Calu3 (cell line): ENCODE results near the gene LDLRAD3. TPM values are rescaled to one million over a fixed set of nuclear protein-coding genes. Genes with fewer than 3 reads are reported as not detected.

Experiments
- BruUV-seq: library from RNA; stranded (reverse); fragments of 400-500 nt; replicated peaks from 2 replicates; lab custom pipeline; 2021; lab: Mats Ljungman, UMichigan
- CTCF ChIA-PET: fragments of 300-600 bp; sonication (Branson Sonifier 250); formaldehyde crosslinking; loops from one replicate; lab custom pipeline; 2022; ENCODE audit warnings: antibody characterized with exemption; lab: Charles Lee
- DNase-seq: peaks from one replicate; pipeline ENCODE4 v3.0.0; 2022
- H3K27ac Mint-ChIP-seq: one replicate; pipeline ENCODE4 v1.8.0; 2022; ENCODE audit warnings: mixed read lengths; ENCODE audit not compliant: unreplicated experiment
- H3K27me3 Mint-ChIP-seq: one replicate; pipeline ENCODE4 v1.8.0; 2022; ENCODE audit warnings: mixed read lengths; ENCODE audit not compliant: unreplicated experiment
- H3K36me3 Mint-ChIP-seq: one replicate; pipeline ENCODE4 v1.8.0; 2022; ENCODE audit warnings: mild to moderate bottlenecking, moderate library complexity, mixed read lengths; ENCODE audit not compliant: insufficient read depth, unreplicated experiment
- H3K4me1 Mint-ChIP-seq: one replicate; pipeline ENCODE4 v1.8.0; 2022; ENCODE audit warnings: mild to moderate bottlenecking, low read depth, mixed read lengths; ENCODE audit not compliant: unreplicated experiment
- H3K4me3 Mint-ChIP-seq: one replicate; pipeline ENCODE4 v1.8.0; 2022; ENCODE audit warnings: mild to moderate bottlenecking, low read depth, moderate library complexity, mixed read lengths; ENCODE audit not compliant: unreplicated experiment
- H3K9me3 Mint-ChIP-seq: one replicate; pipeline ENCODE4 v1.8.0; 2022; ENCODE audit warnings: low read depth, mixed read lengths; ENCODE audit not compliant: unreplicated experiment
- intact Hi-C: fragments of 100-400 bp; cut with micrococcal nuclease; formaldehyde crosslinking; loops from one replicate; pipeline ENCODE4 v1.10.0; 2022; ENCODE audit not compliant: unreplicated experiment
- total RNA-seq: library from RNA; stranded (reverse); gene quantifications from 2 replicates; pipeline ENCODE4 v1.2.3, GENCODE V29; 2022
- TF ChIP-seq, protein P1 (sequence below): fragments of 200-600 bp; IDR thresholded peaks from one replicate; pipeline ENCODE4 v1.8.0; 2022; ENCODE audit warnings: antibody characterized with exemption; ENCODE audit not compliant: unreplicated experiment

Gene LDLRAD3
- total RNA-seq, 1 experiment from 2014 or later, result 16.2 TPM

DNA sequence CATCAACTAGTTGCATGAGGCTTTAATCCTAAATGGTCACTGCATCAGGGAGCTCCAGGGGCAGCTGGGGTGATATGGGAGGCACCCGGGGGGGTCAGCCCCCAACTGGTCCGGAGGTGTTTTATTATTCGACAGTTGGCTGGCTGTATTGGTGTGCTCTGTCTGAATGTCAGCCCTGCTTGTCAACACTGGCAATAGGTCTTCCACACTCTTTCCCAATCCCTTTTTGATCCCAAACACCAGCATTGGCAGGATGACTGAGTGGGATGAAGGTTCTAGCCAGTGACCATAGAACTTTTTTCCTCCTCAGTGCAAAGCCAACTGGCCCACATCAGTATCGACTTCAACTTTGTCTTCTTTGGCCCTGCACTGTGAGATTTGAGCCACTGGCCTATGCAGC lies 8.9 kb upstream of the LDLRAD3 start:
- intact Hi-C loops, result no loop called here
- TF ChIP-seq, protein P1, sequence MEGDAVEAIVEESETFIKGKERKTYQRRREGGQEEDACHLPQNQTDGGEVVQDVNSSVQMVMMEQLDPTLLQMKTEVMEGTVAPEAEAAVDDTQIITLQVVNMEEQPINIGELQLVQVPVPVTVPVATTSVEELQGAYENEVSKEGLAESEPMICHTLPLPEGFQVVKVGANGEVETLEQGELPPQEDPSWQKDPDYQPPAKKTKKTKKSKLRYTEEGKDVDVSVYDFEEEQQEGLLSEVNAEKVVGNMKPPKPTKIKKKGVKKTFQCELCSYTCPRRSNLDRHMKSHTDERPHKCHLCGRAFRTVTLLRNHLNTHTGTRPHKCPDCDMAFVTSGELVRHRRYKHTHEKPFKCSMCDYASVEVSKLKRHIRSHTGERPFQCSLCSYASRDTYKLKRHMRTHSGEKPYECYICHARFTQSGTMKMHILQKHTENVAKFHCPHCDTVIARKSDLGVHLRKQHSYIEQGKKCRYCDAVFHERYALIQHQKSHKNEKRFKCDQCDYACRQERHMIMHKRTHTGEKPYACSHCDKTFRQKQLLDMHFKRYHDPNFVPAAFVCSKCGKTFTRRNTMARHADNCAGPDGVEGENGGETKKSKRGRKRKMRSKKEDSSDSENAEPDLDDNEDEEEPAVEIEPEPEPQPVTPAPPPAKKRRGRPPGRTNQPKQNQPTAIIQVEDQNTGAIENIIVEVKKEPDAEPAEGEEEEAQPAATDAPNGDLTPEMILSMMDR, result no peak
- H3K36me3 Mint-ChIP-seq, result no peaks in the 10 kb centered on the region
- H3K9me3 Mint-ChIP-seq, result no peaks in the 10 kb centered on the region
- no peak overlapping the region for H3K4me3 Mint-ChIP-seq
- no peak overlapping the region for H3K27ac Mint-ChIP-seq
- CTCF ChIA-PET, result no interaction called here
- H3K27me3 Mint-ChIP-seq, result peaks cover 15% of the 10 kb centered on the region
- BruUV-seq, result no TSS peak
- no peak for DNase-seq
- no peaks in the 10 kb centered on the region for H3K4me1 Mint-ChIP-seq

DNA sequence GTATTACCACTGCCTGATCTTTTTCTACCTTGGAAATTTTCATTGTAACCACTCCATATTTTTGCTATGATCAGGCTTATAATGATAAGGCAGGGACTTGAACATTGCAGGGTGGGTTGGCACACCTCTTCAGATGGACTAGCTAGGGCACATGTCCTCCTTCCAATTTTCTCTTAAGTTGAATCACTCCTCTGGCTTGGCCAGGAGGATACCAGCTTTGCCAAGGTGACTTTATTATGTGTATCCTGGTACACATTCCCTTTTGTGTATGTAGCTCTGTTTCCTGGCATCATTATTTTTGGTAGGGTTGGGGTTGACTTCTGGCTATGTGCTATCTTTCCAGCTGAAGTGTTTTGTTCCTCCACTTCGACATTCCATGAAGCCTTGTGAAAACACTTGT lies 8.5 kb upstream of the LDLRAD3 start:
- intact Hi-C loops, result no loop called here
- CTCF ChIA-PET, result no interaction called here
- Mint-ChIP-seq H3K27me3 (peaks cover 16% of the 10 kb centered on the region), H3K36me3 (no peaks in the 10 kb centered on the region), H3K4me3 (no peak overlapping the region), H3K27ac (no peak overlapping the region), H3K9me3 (no peaks in the 10 kb centered on the region), H3K4me1 (no peaks in the 10 kb centered on the region)
- BruUV-seq, result no TSS peak
- TF ChIP-seq, protein P1, result no peak
- no peak for DNase-seq

DNA sequence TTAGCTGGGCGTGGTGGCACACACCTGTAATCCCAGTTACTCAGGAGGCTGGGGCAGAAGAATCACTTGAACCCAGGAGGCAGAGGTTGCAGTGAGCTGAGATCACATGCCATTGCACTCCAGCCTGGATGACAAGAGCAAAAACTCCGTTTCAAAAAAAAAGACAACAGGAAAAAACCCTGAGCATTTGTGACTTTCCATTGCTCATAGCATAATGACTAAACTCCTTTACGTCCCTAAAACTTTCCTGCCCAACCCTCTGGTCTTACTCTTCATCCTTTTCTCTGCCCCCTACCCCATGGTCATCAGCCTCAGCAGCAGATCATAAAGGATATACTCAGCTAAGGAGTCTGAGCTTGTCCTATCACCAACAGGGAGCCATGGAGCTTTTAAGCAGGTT lies 6.8 kb upstream of the LDLRAD3 start:
- DNase-seq, result no peak
- intact Hi-C loops, result no loop called here
- CTCF ChIA-PET, result no interaction called here
- H3K36me3 Mint-ChIP-seq, result no peaks in the 10 kb centered on the region
- H3K9me3 Mint-ChIP-seq, result no peaks in the 10 kb centered on the region
- no TSS peak for BruUV-seq
- H3K4me1 Mint-ChIP-seq, result no peaks in the 10 kb centered on the region
- H3K4me3 Mint-ChIP-seq, result no peak overlapping the region
- H3K27ac Mint-ChIP-seq, result no peak overlapping the region
- peaks cover 16% of the 10 kb centered on the region for H3K27me3 Mint-ChIP-seq
- TF ChIP-seq, protein P1, result no peak

DNA sequence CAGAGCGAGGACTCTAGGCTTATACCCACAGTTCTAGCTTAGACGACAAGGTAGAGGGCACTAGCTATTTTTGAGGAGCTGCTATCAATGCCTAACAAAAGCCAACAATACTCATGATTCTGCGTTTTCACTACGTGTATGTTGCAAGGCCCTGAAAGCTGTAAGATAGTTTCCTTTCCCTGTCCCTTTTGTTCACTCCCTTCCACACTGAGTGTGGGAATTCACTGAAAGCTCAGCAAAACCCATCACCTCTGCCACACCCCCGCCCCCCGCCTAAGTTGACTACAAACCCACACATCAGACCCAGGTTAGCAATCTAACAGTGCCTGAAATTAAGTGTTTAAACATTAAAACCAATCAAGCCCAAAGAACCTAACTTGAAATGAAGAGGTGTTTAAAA lies 6.2 kb upstream of the LDLRAD3 start:
- H3K4me3 Mint-ChIP-seq, result no peak overlapping the region
- no peaks in the 10 kb centered on the region for H3K36me3 Mint-ChIP-seq
- H3K27ac Mint-ChIP-seq, result no peak overlapping the region
- CTCF ChIA-PET, result interaction anchor here (0.7 kb wide), 1 partner anchor 301 kb away, joined by 5 read pairs; no protein-coding TSS in a partner anchor
- TF ChIP-seq, protein P1, result no peak
- H3K4me1 Mint-ChIP-seq, result no peaks in the 10 kb centered on the region
- intact Hi-C loops, result no loop called here
- no TSS peak for BruUV-seq
- no peak for DNase-seq
- H3K27me3 Mint-ChIP-seq, result peaks cover 16% of the 10 kb centered on the region
- no peaks in the 10 kb centered on the region for H3K9me3 Mint-ChIP-seq
